CD1c-positive myeloid dendritic cell (primary cell): ENCODE data around the gene ZNF350.
A peak's percentile ranks its signal among the peaks of the same experiment; 100 is the strongest.
"Not testable (repeated sequence)": the region's sequence is repeated elsewhere in the genome, so short reads cannot be mapped to it uniquely, and the experiment has no call there.

Experiments used
- DNase-seq: peaks from one replicate; pipeline ENCODE4 v3.0.0-alpha.2; 2016; ENCODE audit errors: extremely low spot score

Gene ZNF350

DNA sequence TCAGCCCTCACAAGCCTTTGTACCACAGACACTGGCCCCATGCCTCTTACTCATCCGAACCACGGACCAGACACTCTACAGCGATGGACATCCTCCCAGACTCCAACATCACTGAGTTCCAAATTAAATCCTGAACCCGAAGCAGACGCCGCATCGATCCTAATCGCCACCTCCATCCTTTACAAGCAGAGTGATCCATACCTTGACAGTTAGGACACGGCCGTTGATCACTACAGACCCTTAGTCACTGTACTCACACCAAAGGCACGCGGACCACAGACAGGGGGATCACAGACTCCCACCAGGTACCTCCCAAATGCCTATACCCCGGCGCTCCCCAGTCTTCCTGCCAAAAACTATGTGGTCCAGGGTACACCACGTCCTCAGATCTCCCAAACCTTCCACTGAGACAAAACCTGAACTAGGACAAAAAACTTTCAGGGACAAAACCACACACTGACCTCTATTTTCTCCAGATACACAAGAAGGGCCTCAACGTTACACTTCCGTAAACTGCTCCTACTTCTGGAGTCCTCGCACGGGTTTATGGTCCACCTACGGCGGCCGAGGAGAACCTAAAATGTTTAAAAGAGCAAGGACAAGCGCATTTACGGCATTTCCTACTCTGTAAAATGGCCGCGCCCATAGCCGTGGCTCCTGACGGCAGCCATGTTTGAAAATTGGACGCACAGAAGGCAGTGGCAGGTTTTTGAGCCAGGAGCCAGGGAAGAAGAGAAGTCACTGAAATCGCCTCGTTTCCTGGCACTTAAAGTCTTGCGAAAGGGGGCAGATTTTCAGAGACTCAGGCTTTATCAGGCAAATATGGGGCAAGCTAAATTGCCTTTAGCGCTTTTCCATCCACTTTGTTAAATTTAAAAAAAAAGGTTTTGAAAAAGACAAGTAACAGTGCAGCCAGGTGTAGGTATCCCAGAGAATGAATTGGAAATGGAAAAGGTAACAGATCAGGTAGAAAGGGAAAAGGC is at the start of gene ZNF350:
TSS of gene ZNF350 (minus strand) at position 532 of the 983 bp plus-strand sequence. CDS start 12,480 bp downstream, outside the sequence.
- DNase-seq, result peak; percentile 97

DNA sequence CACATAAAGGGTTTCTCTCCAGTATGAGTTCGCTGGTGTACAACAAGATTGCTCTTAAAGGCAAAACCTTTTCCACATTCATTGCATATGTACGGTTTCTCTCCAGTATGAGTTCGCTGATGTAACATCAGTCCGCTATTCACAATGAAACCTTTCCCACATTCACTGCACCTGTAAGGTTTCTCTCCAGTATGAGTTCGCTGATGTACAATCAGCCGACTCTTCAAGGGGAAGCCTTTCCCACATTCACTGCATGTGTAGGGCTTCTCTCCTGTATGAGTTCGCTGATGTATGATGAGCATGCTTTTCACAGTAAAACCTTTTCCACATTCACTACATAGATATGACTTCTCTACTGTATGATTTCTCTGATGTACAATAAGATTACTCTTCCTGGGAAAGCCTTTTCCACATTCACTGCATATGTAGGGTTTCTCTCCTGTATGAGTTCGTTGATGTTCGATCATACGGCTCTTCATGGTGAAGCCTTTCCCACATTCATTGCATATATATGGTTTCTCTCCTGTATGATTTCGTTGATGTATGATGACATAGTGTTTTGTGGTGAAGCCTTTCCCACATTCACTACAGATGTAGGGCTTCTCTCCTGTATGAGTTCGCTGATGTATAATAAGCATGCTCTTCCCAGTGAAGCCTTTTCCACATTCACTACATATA is 47.5 kb upstream of the ZNF350 start:
- DNase-seq, result no peak

DNA sequence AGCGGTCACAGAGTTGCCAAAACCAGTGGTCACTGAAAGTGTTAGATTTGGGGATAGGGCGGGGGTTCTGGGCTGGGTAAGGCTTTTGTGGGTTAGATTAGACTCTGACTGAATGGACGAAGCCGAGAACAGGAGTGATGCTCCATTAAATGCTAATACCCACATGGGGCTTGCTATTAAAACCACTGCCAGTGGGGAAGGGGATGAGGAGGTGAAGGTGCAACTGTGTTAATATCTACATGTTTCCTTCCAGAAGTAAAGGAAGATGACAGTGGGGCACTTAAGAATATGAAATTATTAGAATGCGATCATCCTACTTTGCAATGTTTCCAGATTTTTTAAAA is 42.1 kb upstream of the ZNF350 start:
- no peak for DNase-seq

DNA sequence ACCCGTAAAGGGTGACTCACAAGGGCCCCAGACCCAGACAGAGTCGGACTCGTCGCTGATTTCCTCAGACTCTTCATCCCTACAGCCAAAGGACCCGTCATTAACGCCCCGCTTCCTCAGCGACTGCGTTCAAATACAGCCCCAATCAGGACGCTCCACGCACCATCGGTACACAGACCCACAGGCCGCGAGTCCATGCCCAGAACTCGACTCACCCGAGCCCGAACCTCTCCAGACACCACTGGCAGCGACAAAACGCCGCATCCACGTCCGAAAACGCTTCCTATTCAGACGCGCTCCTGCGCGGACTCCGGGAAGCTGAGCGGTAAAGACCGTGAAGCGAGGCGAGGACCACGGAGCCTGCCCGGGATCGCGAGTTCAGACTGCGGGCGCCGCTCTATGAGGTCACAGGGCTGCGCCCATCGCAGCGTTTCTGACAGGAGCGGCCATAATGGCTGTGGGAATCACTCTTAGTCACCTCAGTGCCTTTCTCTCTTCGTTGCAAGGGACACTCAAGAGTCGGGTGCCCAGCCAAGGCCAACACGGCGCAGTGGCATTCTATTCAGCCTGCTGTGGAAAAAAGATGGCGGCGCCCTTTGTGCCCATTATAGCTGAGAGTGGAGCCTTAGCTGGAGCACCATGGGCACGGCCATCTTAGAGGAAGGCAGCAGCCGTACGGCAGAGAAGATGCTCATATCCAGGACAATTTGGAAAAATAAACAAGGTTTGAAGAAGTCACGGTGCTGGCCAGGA is 41.6 kb upstream of the ZNF350 start, which contains the start of gene ZNF614:
TSS of gene ZNF614 (minus strand) at position 353 of the 753 bp plus-strand sequence. CDS start 2,634 bp downstream, outside the sequence.
- peak; percentile 91 for DNase-seq

DNA sequence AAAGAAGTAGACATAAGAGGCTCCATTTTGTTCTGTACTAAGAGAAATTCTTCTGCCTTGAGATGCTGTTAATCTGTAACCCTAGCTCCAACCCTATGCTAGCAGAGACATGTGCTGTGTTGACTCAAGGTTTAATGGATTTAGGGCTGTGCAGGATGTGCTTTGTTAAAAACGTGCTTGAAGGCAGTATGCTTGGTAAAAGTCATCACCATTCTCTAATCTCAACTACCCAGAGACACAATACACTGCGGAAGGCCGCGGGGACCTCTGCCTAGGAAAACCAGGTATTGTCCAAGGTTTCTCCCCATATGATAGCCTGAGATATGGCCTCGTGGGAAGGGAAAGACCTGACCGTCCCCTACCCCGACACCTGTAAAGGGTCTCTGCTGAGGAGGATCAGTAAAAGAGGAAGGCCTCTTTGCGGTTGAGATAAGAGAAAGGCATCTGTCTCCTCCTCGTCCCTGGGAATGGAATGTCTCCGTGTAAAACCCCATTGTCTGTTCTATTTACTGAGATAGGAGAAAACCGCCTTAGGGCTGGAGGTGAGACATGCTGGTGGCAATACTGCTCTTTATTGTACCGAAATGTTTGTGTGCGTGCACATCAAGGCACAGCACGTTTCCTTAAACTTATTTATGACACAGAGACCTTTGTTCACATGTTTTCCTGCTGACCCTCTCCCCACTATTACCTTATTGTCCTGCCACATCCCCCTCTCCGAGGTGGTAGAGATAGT is 39.8 kb upstream of the ZNF350 start:
- DNase-seq, result not testable (repeated sequence)

DNA sequence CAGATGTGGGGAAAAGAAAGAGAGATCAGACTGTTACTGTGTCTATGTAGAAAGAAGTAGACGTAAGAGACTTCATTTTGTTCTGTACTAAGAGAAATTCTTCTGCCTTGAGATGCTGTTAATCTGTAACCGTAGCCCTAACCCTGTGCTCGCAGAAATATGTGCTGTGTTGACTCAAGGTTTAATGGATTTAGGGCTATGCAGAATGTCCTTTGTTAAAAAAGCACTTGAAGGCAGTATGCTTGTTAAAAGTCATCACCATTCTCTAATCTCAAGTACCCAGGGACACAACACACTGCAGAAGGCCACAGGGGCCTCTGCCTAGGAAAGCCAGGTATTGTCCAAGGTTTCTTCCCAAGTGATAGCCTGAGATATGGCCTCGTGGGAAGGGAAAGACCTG is 37.8 kb upstream of the ZNF350 start:
- DNase-seq, result not testable (repeated sequence)

DNA sequence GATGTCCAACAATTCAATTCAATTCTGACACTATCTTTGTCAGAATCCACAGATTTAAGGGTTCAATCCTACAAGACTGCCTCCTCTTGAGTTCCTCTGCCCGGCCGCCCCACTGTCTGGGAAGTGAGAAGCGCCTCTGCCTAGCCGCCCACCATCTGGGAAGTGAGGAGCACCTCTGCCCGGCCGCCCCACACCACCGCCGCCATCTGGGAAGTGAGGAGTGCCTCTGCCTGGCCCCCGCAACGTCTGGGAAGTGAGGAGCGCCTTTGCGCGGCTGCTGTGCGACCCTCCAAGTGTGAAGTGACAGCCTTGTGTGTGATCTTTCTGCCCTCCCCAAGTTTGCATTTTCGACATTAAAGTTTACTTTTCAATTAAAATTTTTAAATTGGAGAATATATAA is 35.6 kb upstream of the ZNF350 start:
- DNase-seq, result no peak

DNA sequence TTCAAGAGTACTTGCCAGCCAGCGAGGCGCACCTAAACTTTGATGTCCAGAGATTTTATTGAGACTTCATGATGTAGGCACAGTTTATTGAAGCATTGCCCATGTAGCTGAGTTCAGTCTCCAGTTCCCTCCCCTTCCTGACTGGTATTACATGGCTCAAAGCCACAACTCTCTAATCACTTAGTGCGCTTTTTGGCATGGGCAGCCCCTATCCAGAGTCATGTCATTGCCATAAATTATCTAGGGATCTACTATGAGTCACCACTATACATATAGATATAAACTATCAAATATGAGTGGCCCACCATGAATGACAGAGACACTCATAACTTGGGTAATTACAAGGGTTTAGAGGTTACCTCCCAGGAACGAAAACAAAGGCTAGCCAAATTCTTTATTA is 33.9 kb upstream of the ZNF350 start:
- DNase-seq, result no peak

DNA sequence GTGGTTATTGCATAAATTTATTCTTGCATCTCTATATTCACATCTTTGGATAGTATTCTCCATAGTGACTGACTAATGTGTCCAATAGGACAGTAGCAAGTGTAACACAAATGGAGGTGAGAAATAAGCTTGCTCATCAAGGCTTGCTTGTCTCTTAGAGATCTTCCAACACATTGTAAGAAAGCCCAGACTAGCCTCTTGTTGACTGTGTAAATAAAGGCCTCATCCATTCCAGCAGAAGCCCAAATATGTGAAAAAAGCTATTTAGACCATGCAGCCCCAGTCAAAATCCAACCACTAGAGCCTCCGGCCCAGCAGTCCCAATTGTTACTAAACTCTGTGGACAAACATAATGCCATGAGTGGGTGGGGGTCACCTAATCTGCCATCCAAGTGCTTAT is 24.0 kb upstream of the ZNF350 start:
- DNase-seq, result no peak

DNA sequence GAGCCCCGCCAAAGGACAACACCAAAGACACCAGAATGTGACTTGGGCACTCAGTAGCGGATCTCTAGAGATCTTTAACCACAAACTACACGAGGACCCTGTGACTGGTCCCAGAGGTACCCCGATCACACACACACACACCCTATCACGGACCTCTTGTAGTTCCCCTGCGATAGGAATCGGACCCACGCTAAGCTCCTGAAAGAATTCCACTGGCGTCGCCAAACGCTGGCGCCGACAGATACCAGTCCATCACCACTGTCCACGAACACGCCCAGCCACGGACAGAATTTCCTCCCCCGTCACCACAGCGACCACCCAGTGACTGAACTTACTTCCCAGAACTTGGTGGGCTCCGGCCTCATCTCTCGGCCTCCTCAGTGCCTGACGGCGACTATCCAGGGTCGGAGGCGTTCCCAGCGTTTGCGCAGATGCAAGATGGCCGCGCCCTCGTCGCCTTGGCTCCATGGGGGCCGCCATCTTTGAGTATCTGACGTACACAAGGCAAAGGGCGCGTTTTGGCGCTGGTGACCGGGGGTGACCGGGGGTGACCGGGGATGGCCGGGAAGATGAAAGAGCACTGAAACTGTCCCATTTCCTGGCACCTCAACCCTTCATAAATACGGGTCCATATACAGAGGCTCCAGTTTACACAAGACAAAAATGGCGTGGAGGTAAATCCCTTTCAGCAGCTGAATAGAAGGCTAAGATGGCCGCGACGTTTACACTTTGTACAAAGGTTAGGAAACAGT is 21.3 kb upstream of the ZNF350 start, which contains the start of gene ZNF615:
TSS of gene ZNF615 (minus strand) at position 406 of the 752 bp plus-strand sequence. CDS start 4,500 bp downstream, outside the sequence.
- peak; percentile 93 for DNase-seq

DNA sequence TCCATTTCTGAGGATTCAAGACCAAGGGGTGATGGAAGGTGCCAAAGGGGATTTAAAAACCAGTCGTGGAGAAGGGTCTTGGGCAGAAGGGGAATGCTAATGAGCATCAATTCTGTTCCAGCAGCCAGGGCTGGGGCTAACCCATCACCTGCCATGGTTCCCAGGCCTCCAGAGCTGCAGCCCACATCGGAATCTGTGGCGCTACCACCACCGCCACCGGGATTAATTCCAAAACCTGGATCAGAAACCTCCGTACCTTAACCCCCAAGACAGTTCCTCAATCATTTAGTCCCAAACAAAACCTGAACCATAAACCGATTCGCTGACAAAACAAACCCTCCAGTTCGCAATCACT is 20.8 kb upstream of the ZNF350 start:
- DNase-seq, result no peak

DNA sequence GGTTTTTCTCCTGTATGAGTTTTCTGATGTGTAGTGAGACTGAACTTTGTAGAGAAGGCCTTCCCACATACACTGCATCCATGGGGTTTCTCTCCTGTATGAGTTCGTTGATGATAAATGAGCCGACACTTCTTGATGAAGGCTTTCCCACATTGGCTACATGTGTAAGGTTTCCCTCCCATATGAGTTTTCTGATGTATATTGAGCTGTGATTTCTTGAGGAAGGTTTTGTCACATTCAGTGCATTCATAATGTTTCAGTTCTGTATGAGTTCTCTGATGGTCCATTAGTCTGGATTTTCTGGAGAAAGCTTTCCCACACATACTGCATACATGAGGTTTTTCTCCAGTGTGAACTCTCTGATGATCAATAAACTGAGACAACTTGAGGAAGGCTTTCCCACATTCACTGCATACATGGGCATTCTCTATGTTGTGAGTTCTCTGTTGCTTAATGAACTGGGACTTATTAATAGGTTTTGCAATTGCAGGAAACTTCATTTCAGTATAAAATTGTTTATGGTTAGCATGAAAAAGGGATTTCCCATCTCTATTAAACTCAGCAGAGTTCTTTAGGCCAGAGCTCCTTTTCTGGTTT is 7.5 kb upstream of the ZNF350 start:
- DNase-seq, result no peak

DNA sequence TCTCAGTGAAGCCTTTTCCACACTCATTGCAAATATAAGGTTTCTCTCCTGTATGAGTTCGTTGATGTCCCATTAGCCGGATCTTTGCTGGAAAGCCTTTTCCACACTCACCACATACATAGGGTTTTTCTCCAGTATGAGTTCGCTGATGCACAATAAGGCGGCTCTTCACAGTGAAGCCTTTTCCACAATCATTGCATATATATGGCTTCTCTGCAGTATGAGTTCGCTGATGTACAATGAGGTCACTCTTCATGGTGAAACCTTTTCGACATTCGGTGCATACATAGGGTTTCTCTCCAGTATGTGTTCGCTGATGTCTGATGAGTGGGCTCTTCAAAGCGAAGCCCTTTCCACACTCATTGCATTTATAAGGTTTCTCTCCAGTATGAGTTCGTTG is 6.8 kb upstream of the ZNF350 start:
- no peak for DNase-seq

DNA sequence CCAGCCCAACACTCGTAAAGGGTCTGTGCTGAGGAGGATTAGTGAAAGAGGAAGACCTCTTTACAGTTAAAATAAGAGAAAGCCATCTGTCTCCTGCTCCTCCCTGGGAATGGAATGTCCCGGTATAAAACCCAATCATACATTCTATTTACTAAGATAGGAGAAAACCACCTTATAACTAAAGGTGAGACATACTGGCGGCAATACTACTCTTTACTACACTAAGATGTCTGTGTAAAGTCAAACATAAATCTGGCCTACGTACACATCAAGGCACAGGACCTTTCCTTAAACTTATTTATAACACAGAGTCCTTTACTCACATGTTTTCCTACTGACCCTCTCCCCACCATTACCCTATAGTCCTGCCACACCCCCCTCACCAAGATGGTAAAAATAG is 3.3 kb downstream of the ZNF350 start:
- no peak for DNase-seq

DNA sequence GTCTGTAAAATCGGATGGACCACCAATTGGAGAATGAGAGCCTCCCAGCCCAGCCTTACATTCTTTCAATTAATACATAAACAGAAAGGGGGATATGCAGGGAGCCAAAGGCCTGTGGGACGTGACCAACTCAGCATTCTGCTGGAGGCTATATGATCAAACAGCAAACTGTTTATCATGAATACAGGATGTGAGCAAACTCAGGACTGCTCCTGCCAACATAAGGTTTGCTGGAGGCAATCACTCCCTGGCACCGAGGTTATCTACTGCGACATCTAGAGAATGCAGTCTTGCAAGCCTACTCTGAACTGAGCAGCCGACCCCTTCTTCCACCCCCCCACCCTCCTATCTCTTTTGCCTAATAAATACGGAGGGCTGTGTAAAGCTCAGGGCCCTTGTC is 5.7 kb downstream of the ZNF350 start:
- DNase-seq, result not testable (repeated sequence)

DNA sequence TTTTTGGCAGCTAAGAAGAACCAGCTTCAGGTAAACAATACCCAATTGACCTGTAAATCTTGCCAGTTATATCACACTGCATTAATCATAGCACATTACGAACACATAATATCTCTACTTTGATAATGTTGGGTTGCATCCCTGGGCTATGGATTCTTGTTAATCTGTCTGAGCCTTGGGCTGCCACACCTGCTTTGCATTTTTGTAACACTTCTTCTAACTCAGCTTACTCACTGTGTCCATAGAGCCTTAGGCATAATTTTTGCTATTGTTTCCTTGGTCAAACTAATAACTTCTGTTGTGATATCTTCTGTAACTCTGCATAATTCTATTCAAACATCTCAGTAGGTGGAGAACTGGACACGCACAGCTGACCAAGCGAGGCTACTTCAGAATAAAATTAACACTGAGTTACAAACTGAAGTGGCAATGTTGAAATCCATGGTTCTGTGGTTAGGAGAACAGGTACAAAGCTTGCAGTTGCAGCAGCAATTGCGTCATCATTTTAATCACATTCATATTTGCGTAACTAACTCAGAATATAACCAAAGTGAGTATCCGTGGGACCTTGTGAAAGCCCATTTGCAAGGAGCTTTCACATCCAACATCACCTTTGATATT is 6.4 kb downstream of the ZNF350 start:
- DNase-seq, result no peak

DNA sequence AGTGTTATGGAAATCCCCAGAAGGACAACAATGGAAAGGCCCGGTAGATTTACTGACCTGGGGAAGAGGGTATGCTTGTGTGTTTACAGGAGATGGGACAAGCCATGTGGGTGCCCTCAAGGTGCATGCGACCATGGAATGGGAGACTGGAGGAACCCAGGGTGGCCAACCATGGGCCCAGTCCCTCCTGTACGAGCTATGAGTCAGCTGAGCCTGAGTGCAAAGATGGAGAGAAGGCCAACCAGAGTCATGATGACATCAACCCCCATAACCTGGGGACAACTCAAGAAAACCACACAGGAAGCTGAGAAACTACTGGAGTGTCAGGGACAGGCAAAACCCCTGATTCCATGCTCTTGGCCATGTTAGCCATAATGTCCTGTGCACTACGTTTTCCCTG is 7.8 kb downstream of the ZNF350 start:
- DNase-seq, result no peak

DNA sequence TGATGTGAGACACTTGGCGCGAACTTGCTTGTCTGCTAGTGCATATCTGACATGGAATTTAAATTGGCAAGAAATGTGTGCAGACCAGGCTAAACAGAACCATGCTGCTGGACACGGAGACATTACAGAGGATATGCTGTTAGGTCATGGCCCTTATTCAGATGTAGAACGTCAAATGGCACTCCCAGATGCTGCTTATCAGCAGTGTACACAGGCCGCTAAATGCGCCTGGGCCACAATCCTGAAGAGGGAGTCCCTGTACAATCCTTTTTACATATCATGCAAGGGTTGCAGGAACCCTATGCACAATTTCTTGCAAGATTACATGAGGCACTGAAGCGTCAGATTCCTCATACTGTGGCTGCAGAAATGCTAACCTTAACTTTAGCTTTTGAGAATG is 9.3 kb downstream of the ZNF350 start:
- no peak for DNase-seq

DNA sequence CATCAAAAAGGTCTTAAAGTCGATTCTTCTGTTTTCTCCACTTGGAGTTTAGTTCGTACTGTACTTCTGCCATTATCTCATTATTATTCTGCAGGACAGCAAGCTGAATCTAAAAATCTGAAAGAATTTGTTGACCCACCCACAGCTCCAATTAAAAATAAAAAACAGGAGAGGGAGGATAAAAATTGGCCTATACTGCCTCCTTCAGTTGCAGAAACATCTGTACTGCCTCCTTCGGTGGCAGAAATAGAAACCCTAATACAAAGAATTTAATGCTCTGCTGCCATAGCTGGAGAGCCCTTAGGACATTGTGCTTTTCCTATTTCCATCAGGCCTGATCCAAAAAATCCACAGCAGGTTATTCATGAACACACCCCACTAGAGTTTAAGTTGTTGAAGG is 9.8 kb downstream of the ZNF350 start:
- no peak for DNase-seq

DNA sequence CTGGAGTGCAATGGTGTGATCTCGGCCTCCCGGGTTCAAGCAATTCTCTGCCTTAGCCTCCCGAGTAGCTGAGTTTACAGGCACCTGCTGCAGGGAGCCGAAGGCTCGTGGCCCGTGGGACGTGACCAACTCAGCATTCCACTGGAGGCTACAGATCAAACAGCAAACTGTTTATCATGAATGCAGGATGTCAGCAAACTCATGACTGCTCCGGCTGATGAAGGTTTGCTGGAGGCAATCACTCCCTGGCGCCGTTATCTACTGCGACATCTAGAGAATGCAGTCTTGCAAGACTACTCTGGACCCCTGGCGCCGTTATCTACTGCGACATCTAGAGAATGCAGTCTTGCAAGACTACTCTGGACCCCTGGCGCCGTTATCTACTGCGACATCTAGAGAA is 10.9 kb downstream of the ZNF350 start:
- not testable (repeated sequence) for DNase-seq
